HCT116 (cell line): ENCODE data around the gene OTUD4.

Source experiments
- POLR2A ChIP-seq: IDR thresholded peaks from 2 replicates; pipeline ENCODE4 v1.7.0; 2011; ENCODE audit warnings: borderline replicate concordance; ENCODE audit not compliant: insufficient read depth, insufficient read length; ENCODE audit errors: extremely low read depth
- TCF7L2 ChIP-seq: IDR thresholded peaks from 2 replicates; pipeline ENCODE4 v1.7.0; 2011; ENCODE audit warnings: borderline replicate concordance, inconsistent platforms; ENCODE audit not compliant: insufficient read depth, insufficient read length; ENCODE audit errors: extremely low read depth
- TF ChIP-seq, protein P1 (sequence below), 3 experiments: fragments of 200-600 bp in 1 of 3; sonication (generic) in 1 of 3; IDR thresholded peaks in 2 of 3; conservative IDR thresholded peaks in 1 of 3; 2 replicates each; pipeline ENCODE4 v1.5.1; 2012 to 2017; ENCODE audit warnings: low read depth in 2 of 3, low read length in 2 of 3, antibody characterized with exemption in 1 of 3, borderline replicate concordance in 1 of 3, control low read depth in 1 of 3, mild to moderate bottlenecking in 1 of 3, mixed read lengths in 1 of 3, mixed run types in 1 of 3, moderate library complexity in 1 of 3; ENCODE audit not compliant: insufficient read depth in 1 of 3

- TF ChIP-seq, protein P1, sequence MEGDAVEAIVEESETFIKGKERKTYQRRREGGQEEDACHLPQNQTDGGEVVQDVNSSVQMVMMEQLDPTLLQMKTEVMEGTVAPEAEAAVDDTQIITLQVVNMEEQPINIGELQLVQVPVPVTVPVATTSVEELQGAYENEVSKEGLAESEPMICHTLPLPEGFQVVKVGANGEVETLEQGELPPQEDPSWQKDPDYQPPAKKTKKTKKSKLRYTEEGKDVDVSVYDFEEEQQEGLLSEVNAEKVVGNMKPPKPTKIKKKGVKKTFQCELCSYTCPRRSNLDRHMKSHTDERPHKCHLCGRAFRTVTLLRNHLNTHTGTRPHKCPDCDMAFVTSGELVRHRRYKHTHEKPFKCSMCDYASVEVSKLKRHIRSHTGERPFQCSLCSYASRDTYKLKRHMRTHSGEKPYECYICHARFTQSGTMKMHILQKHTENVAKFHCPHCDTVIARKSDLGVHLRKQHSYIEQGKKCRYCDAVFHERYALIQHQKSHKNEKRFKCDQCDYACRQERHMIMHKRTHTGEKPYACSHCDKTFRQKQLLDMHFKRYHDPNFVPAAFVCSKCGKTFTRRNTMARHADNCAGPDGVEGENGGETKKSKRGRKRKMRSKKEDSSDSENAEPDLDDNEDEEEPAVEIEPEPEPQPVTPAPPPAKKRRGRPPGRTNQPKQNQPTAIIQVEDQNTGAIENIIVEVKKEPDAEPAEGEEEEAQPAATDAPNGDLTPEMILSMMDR (IDR thresholded peaks at IDR 0.05 in 2 of 3, conservative IDR thresholded peaks at IDR 0.05 in 1 of 3; ENCODE audit: borderline replicate concordance in 1 of 3, insufficient read depth in 1 of 3, low read depth in 2 of 3, low read length in 2 of 3) = no peak
- TF ChIP-seq POLR2A (no peak), TCF7L2 (no peak)
These were observed 11.7 kb downstream of the OTUD4 start for GRCh38 chr4:145168581-145169187.
